Prostate gland (tissue), 2 donors: ENCODE data around the gene MEGF9.

ENCODE experiments used
- POLR2A ChIP-seq: fragments of 450-650 bp; IDR thresholded peaks from one replicate; pipeline ENCODE4 v1.6.1; 2016; ENCODE audit warnings: antibody characterized with exemption, mild to moderate bottlenecking
- POLR2AphosphoS5 ChIP-seq: sonication (generic); formaldehyde crosslinking; IDR thresholded peaks from one replicate; pipeline ENCODE4 v1.6.1; 2017; ENCODE audit warnings: antibody characterized with exemption
- TF ChIP-seq, protein P1 (sequence below), 4 experiments: fragments of 200-600 bp in 2 of 4; fragments of 450-650 bp in 2 of 4; sonication (generic) in 2 of 4; IDR thresholded peaks; 1 replicate in 3 of 4; 2 replicates in 1 of 4; pipeline ENCODE4 v1.5.1; 2016 to 2019; ENCODE audit warnings: antibody characterized with exemption in 4 of 4, mild to moderate bottlenecking in 2 of 4, moderate library complexity in 2 of 4

GRCh38 chr9:120730654-120731514, 16.6 kb upstream of the MEGF9 start:
- TF ChIP-seq, protein P1, sequence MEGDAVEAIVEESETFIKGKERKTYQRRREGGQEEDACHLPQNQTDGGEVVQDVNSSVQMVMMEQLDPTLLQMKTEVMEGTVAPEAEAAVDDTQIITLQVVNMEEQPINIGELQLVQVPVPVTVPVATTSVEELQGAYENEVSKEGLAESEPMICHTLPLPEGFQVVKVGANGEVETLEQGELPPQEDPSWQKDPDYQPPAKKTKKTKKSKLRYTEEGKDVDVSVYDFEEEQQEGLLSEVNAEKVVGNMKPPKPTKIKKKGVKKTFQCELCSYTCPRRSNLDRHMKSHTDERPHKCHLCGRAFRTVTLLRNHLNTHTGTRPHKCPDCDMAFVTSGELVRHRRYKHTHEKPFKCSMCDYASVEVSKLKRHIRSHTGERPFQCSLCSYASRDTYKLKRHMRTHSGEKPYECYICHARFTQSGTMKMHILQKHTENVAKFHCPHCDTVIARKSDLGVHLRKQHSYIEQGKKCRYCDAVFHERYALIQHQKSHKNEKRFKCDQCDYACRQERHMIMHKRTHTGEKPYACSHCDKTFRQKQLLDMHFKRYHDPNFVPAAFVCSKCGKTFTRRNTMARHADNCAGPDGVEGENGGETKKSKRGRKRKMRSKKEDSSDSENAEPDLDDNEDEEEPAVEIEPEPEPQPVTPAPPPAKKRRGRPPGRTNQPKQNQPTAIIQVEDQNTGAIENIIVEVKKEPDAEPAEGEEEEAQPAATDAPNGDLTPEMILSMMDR (IDR thresholded peaks at IDR 0.05) = no peak
- no peak for TF ChIP-seq POLR2AphosphoS5
- TF ChIP-seq POLR2A = no peak
